ENCODE measurements around the gene ACYP2.
"Not testable (repeated sequence)": the region's sequence is repeated elsewhere in the genome, so short reads cannot be mapped to it uniquely, and the experiment has no call there.

Gene ACYP2

GRCh38 chr2:54284826-54285225, 169.4 kb downstream of the ACYP2 start:
- H4K5ac ChIP-seq (ENCODE audit: low read length), result no peak overlapping the region
- no peak overlapping the region for H3K4me3 ChIP-seq (ENCODE audit: low read length)
- no peak overlapping the region for H3K4ac ChIP-seq (ENCODE audit: low read depth, low read length)
- no peak overlapping the region for H2BK15ac ChIP-seq (replicated peaks; ENCODE audit: low read depth)
- no peak overlapping the region for H3K23ac ChIP-seq (ENCODE audit: low read length)
- H3K27ac ChIP-seq (ENCODE audit: low read depth, low read length), result no peak overlapping the region
- no peaks in the 10 kb centered on the region for H3K79me1 ChIP-seq (ENCODE audit: low read length)
- H3K9ac ChIP-seq (ENCODE audit: low read length), result no peak overlapping the region
- no peaks in the 10 kb centered on the region for H3K4me1 ChIP-seq (ENCODE audit: control insufficient read depth, low read depth, low read length)
- no peak overlapping the region for H4K8ac ChIP-seq (ENCODE audit: low read depth, low read length)
- no peak overlapping the region for H2BK5ac ChIP-seq (ENCODE audit: low read length)
- H3K79me2 ChIP-seq (ENCODE audit: control insufficient read depth, insufficient read depth, low read length), result no peaks in the 10 kb centered on the region
- H2BK120ac ChIP-seq (ENCODE audit: low read depth, low read length), result no peak overlapping the region
- WGBS (ENCODE audit: extremely low coverage, insufficient coverage, low lambda C conversion rate), result no CpG with 5 or more reads among the region's 3 CpGs
- no peak overlapping the region for H3K18ac ChIP-seq (ENCODE audit: low read length)
- DNase-seq, result no peak
- H3K36me3 ChIP-seq (ENCODE audit: control insufficient read depth, insufficient read depth, low read length), result no peaks in the 10 kb centered on the region
- no peak overlapping the region for H3K4me2 ChIP-seq (ENCODE audit: low read length)
- H2AK5ac ChIP-seq (ENCODE audit: low read length), result no peak overlapping the region
- no peaks in the 10 kb centered on the region for H3K27me3 ChIP-seq (ENCODE audit: insufficient read depth, low read length, poor library complexity)
- no peak overlapping the region for H3K56ac ChIP-seq (ENCODE audit: low read length)

- Histone ChIP-seq H3K23ac (ENCODE audit: low read length) (no peak overlapping the region), H2BK120ac (ENCODE audit: low read depth, low read length) (no peak overlapping the region), H4K8ac (ENCODE audit: low read depth, low read length) (no peak overlapping the region), H3K27ac (ENCODE audit: low read depth, low read length) (no peak overlapping the region), H2BK15ac (replicated peaks; ENCODE audit: low read depth) (no peak overlapping the region), H3K4ac (ENCODE audit: low read depth, low read length) (no peak overlapping the region), H3K4me3 (ENCODE audit: low read length) (no peak overlapping the region), H3K36me3 (ENCODE audit: control insufficient read depth, insufficient read depth, low read length) (no peaks in the 10 kb centered on the region), H3K56ac (ENCODE audit: low read length) (no peak overlapping the region), H3K79me2 (ENCODE audit: control insufficient read depth, insufficient read depth, low read length) (no peaks in the 10 kb centered on the region), H3K79me1 (ENCODE audit: low read length) (no peaks in the 10 kb centered on the region), H3K27me3 (ENCODE audit: insufficient read depth, low read length, poor library complexity) (no peaks in the 10 kb centered on the region), H2BK5ac (ENCODE audit: low read length) (no peak overlapping the region), H3K4me2 (ENCODE audit: low read length) (no peak overlapping the region), H4K5ac (ENCODE audit: low read length) (no peak overlapping the region), H3K18ac (ENCODE audit: low read length) (no peak overlapping the region), H3K9ac (ENCODE audit: low read length) (no peak overlapping the region), H2AK5ac (ENCODE audit: low read length) (no peak overlapping the region), H3K4me1 (ENCODE audit: control insufficient read depth, low read depth, low read length) (no peaks in the 10 kb centered on the region)
- WGBS (ENCODE audit: extremely low coverage, insufficient coverage, low lambda C conversion rate), result no CpG with 5 or more reads among the region's 1 CpG
- DNase-seq, result no peak
Observed at GRCh38 chr2:54285451-54285850, 170.0 kb downstream of the ACYP2 start.

- H4K5ac ChIP-seq (ENCODE audit: low read length), result no peak overlapping the region
- no peaks in the 10 kb centered on the region for H3K79me1 ChIP-seq (ENCODE audit: low read length)
- DNase-seq, result no peak
- H3K4me2 ChIP-seq (ENCODE audit: low read length), result no peak overlapping the region
- H3K36me3 ChIP-seq (ENCODE audit: control insufficient read depth, insufficient read depth, low read length), result no peaks in the 10 kb centered on the region
- no peak overlapping the region for H3K9ac ChIP-seq (ENCODE audit: low read length)
- H3K4ac ChIP-seq (ENCODE audit: low read depth, low read length), result no peak overlapping the region
- H2BK120ac ChIP-seq (ENCODE audit: low read depth, low read length), result no peak overlapping the region
- H3K23ac ChIP-seq (ENCODE audit: low read length), result no peak overlapping the region
- H2BK15ac ChIP-seq (replicated peaks; ENCODE audit: low read depth), result no peak overlapping the region
- WGBS (ENCODE audit: extremely low coverage, insufficient coverage, low lambda C conversion rate), result no CpG with 5 or more reads among the region's 2 CpGs
- H3K4me3 ChIP-seq (ENCODE audit: low read length), result no peak overlapping the region
- no peak overlapping the region for H2AK5ac ChIP-seq (ENCODE audit: low read length)
- no peak overlapping the region for H4K8ac ChIP-seq (ENCODE audit: low read depth, low read length)
- H2BK5ac ChIP-seq (ENCODE audit: low read length), result no peak overlapping the region
- no peaks in the 10 kb centered on the region for H3K79me2 ChIP-seq (ENCODE audit: control insufficient read depth, insufficient read depth, low read length)
- no peaks in the 10 kb centered on the region for H3K27me3 ChIP-seq (ENCODE audit: insufficient read depth, low read length, poor library complexity)
- no peak overlapping the region for H3K18ac ChIP-seq (ENCODE audit: low read length)
- no peak overlapping the region for H3K27ac ChIP-seq (ENCODE audit: low read depth, low read length)
- no peak overlapping the region for H3K56ac ChIP-seq (ENCODE audit: low read length)
- H3K4me1 ChIP-seq (ENCODE audit: control insufficient read depth, low read depth, low read length), result no peaks in the 10 kb centered on the region
Observed at GRCh38 chr2:54287532-54287931, 172.1 kb downstream of the ACYP2 start.

GRCh38 chr2:54289917-54290316, 174.5 kb downstream of the ACYP2 start:
- Histone ChIP-seq H3K4me1 (ENCODE audit: control insufficient read depth, low read depth, low read length) (no peaks in the 10 kb centered on the region), H3K23ac (ENCODE audit: low read length) (no peak overlapping the region), H2BK5ac (ENCODE audit: low read length) (no peak overlapping the region), H3K27ac (ENCODE audit: low read depth, low read length) (no peak overlapping the region), H2AK5ac (ENCODE audit: low read length) (no peak overlapping the region), H3K79me2 (ENCODE audit: control insufficient read depth, insufficient read depth, low read length) (no peaks in the 10 kb centered on the region), H3K27me3 (ENCODE audit: insufficient read depth, low read length, poor library complexity) (no peaks in the 10 kb centered on the region), H3K18ac (ENCODE audit: low read length) (no peak overlapping the region), H3K9ac (ENCODE audit: low read length) (no peak overlapping the region), H3K4me2 (ENCODE audit: low read length) (no peak overlapping the region), H3K56ac (ENCODE audit: low read length) (no peak overlapping the region), H4K5ac (ENCODE audit: low read length) (no peak overlapping the region), H3K4me3 (ENCODE audit: low read length) (no peak overlapping the region), H4K8ac (ENCODE audit: low read depth, low read length) (no peak overlapping the region), H2BK15ac (replicated peaks; ENCODE audit: low read depth) (no peak overlapping the region), H3K4ac (ENCODE audit: low read depth, low read length) (no peak overlapping the region), H2BK120ac (ENCODE audit: low read depth, low read length) (no peak overlapping the region), H3K36me3 (ENCODE audit: control insufficient read depth, insufficient read depth, low read length) (no peaks in the 10 kb centered on the region), H3K79me1 (ENCODE audit: low read length) (no peaks in the 10 kb centered on the region)
- WGBS (ENCODE audit: extremely low coverage, insufficient coverage, low lambda C conversion rate), result no CpG with 5 or more reads among the region's 23 CpGs
- no peak for DNase-seq

- WGBS (ENCODE audit: extremely low coverage, insufficient coverage, low lambda C conversion rate), result no CpG with 5 or more reads among the region's 9 CpGs
Observed at GRCh38 chr2:54290356-54291025, 175.1 kb downstream of the ACYP2 start.

GRCh38 chr2:54294665-54295064, 179.2 kb downstream of the ACYP2 start:
- H4K8ac ChIP-seq (ENCODE audit: low read depth, low read length); H3K27me3 ChIP-seq (ENCODE audit: insufficient read depth, low read length, poor library complexity); H3K36me3 ChIP-seq (ENCODE audit: control insufficient read depth, insufficient read depth, low read length); H3K56ac ChIP-seq (ENCODE audit: low read length); H3K79me2 ChIP-seq (ENCODE audit: control insufficient read depth, insufficient read depth, low read length); H3K18ac ChIP-seq (ENCODE audit: low read length); DNase-seq; H2BK120ac ChIP-seq (ENCODE audit: low read depth, low read length); H2BK15ac ChIP-seq (replicated peaks; ENCODE audit: low read depth); H3K4me1 ChIP-seq (ENCODE audit: control insufficient read depth, low read depth, low read length); H2AK5ac ChIP-seq (ENCODE audit: low read length); H3K27ac ChIP-seq (ENCODE audit: low read depth, low read length); H3K79me1 ChIP-seq (ENCODE audit: low read length); H3K9ac ChIP-seq (ENCODE audit: low read length); H2BK5ac ChIP-seq (ENCODE audit: low read length); H3K4ac ChIP-seq (ENCODE audit: low read depth, low read length); H3K23ac ChIP-seq (ENCODE audit: low read length); H3K4me3 ChIP-seq (ENCODE audit: low read length); H4K5ac ChIP-seq (ENCODE audit: low read length); H3K4me2 ChIP-seq (ENCODE audit: low read length): not testable (repeated sequence)
- WGBS (ENCODE audit: extremely low coverage, insufficient coverage, low lambda C conversion rate), result no CpG with 5 or more reads among the region's 2 CpGs

More at GRCh38 chr2:54290356-54291025, 175.1 kb downstream of the ACYP2 start:
- H2BK5ac ChIP-seq (ENCODE audit: low read length), result no peak overlapping the region
- no peak overlapping the region for H3K4me3 ChIP-seq (ENCODE audit: low read length)
- H3K4me1 ChIP-seq (ENCODE audit: control insufficient read depth, low read depth, low read length), result no peaks in the 10 kb centered on the region
- no peak overlapping the region for H3K27ac ChIP-seq (ENCODE audit: low read depth, low read length)
- H2BK120ac ChIP-seq (ENCODE audit: low read depth, low read length), result no peak overlapping the region
- H3K56ac ChIP-seq (ENCODE audit: low read length), result no peak overlapping the region
- H3K23ac ChIP-seq (ENCODE audit: low read length), result no peak overlapping the region
- H3K4ac ChIP-seq (ENCODE audit: low read depth, low read length), result no peak overlapping the region
- no peaks in the 10 kb centered on the region for H3K79me1 ChIP-seq (ENCODE audit: low read length)
- no peaks in the 10 kb centered on the region for H3K27me3 ChIP-seq (ENCODE audit: insufficient read depth, low read length, poor library complexity)
- H3K9ac ChIP-seq (ENCODE audit: low read length), result no peak overlapping the region
- no peaks in the 10 kb centered on the region for H3K36me3 ChIP-seq (ENCODE audit: control insufficient read depth, insufficient read depth, low read length)
- H3K18ac ChIP-seq (ENCODE audit: low read length), result no peak overlapping the region
- H3K79me2 ChIP-seq (ENCODE audit: control insufficient read depth, insufficient read depth, low read length), result no peaks in the 10 kb centered on the region
- H4K8ac ChIP-seq (ENCODE audit: low read depth, low read length), result no peak overlapping the region
- no peak overlapping the region for H3K4me2 ChIP-seq (ENCODE audit: low read length)
- no peak overlapping the region for H2BK15ac ChIP-seq (replicated peaks; ENCODE audit: low read depth)
- DNase-seq, result no peak
- no peak overlapping the region for H4K5ac ChIP-seq (ENCODE audit: low read length)
- no peak overlapping the region for H2AK5ac ChIP-seq (ENCODE audit: low read length)
